CMK (cell line): ENCODE data around the gene ZBTB34.
A peak's percentile ranks its signal among the peaks of the same experiment; 100 is the strongest.

Experiments
- DNase-seq: peaks from one replicate; pipeline ENCODE4 v3.0.0-alpha.2; 2010; ENCODE audit warnings: low read depth

ZBTB34 gene

GRCh38 chr9:126879288-126879687 lies 18.8 kb downstream of the ZBTB34 start:
- DNase-seq, result no peak

- DNase-seq, result no peak
Observed at GRCh38 chr9:126880226-126880946, 19.9 kb downstream of the ZBTB34 start.

GRCh38 chr9:126880947-126881332 lies 20.5 kb downstream of the ZBTB34 start:
- no peak for DNase-seq

- DNase-seq, result no peak
Observed at GRCh38 chr9:126882746-126883145, 22.3 kb downstream of the ZBTB34 start.

GRCh38 chr9:126883636-126884035 lies 23.2 kb downstream of the ZBTB34 start:
- no peak for DNase-seq

- DNase-seq, result no peak
Observed at GRCh38 chr9:126885131-126885641, 24.7 kb downstream of the ZBTB34 start.

GRCh38 chr9:126886034-126886822 lies 25.8 kb downstream of the ZBTB34 start:
- no peak for DNase-seq

- DNase-seq, result no peak
Observed at GRCh38 chr9:126886897-126887296, 26.5 kb downstream of the ZBTB34 start.

GRCh38 chr9:126891676-126892075 lies 31.2 kb downstream of the ZBTB34 start:
- DNase-seq, result no peak

GRCh38 chr9:126893079-126893478 lies 32.6 kb downstream of the ZBTB34 start:
- no peak for DNase-seq

GRCh38 chr9:126894052-126894603 lies 33.7 kb downstream of the ZBTB34 start:
- DNase-seq, result no peak

- DNase-seq, result no peak
Observed at GRCh38 chr9:126902210-126902609, 41.8 kb downstream of the ZBTB34 start.

GRCh38 chr9:126904586-126904985 lies 44.1 kb downstream of the ZBTB34 start:
- DNase-seq, result no peak

GRCh38 chr9:126906091-126906490 lies 45.7 kb downstream of the ZBTB34 start:
- no peak for DNase-seq

GRCh38 chr9:126907058-126907457 lies 46.6 kb downstream of the ZBTB34 start:
- no peak for DNase-seq

GRCh38 chr9:126914458-126915280 lies 54.2 kb downstream of the ZBTB34 start, which contains the start of gene RALGPS1:
TSS of gene RALGPS1 (plus strand) at chr9:126914782. CDS start at chr9:126962290, 47,508 bp downstream.
- DNase-seq, result peak; percentile 69

GRCh38 chr9:126915281-126915816 lies 54.9 kb downstream of the ZBTB34 start:
- DNase-seq, result no peak

- no peak for DNase-seq
Observed at GRCh38 chr9:126915846-126916543, 55.6 kb downstream of the ZBTB34 start.

GRCh38 chr9:126916909-126917308 lies 56.5 kb downstream of the ZBTB34 start:
- DNase-seq, result no peak

GRCh38 chr9:126919193-126919592 lies 58.8 kb downstream of the ZBTB34 start:
- no peak for DNase-seq

GRCh38 chr9:126925876-126926275 lies 65.4 kb downstream of the ZBTB34 start:
- no peak for DNase-seq
